ENCODE data around the gene NPTX1.

DNA sequence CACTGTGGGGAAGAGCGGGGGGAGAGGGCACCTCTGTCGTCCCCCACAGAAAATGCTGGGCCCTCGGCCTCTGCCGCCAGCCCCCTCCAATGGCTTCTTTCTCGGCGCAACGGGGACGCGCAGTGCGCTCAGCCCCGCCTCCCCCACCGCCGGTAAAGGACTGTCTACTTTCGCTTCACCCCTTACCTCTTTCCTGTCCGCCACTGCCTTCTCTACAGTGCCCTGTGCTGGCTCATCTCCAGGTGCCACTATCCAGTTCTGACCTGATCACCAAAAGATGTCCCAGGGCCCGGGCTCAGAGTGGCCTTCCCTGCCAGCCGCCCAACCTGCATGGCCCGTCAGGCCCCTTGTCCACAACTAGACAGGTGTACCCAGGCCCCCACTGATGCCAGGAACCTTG lies 54.1 kb downstream of the NPTX1 start:
- TF ChIP-seq ZNF274 (IDR thresholded peaks at IDR 0.05; ENCODE audit: low read depth, low read length), result no peak
- TF ChIP-seq SUZ12 (IDR thresholded peaks at IDR 0.05; ENCODE audit: extremely low read depth, insufficient read depth, insufficient read length), result no peak
- TF ChIP-seq YY1 (IDR thresholded peaks at IDR 0.05; ENCODE audit: insufficient read depth, insufficient read length), result no peak

Data from NT2/D1 (cell line).